D341Med (cell line): ENCODE data around the gene SFTA2.
A peak's percentile ranks its signal among the peaks of the same experiment; 100 is the strongest.
"Not testable (repeated sequence)": the region's sequence is repeated elsewhere in the genome, so short reads cannot be mapped to it uniquely, and the experiment has no call there.

Source experiments
- DNase-seq: peaks from one replicate; pipeline ENCODE4 v3.0.0; 2012; ENCODE audit warnings: low spot score

The SFTA2 gene

GRCh38 chr6:30931969-30932645, at the start of gene SFTA2:
TSS of gene SFTA2 (minus strand) at chr6:30932170. CDS start at chr6:30932096, 74 bp downstream.
- no peak for DNase-seq

DNA sequence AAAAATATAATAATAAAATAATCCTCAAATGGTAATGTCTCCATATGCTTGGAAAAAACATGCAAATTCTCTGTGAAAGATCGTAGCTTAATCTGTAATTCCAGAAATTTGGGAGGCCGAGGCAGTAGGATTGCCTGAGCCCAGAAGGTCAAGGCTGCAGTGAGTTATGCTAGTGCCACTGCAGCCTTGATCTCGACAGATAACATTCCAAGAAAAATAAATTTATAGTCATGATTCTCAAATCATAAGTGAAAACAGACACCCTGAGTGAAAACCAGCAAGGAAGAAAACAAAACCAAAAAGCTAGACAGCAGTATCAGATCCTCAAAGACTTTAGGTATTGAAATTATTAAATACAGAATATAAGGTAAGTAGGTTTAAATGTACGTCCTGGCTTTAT, 47.7 kb upstream of the SFTA2 start:
- DNase-seq = no peak

GRCh38 chr6:30979141-30979540, 47.2 kb upstream of the SFTA2 start:
- no peak for DNase-seq

GRCh38 chr6:30974490-30975252, 42.7 kb upstream of the SFTA2 start:
- no peak for DNase-seq

DNA sequence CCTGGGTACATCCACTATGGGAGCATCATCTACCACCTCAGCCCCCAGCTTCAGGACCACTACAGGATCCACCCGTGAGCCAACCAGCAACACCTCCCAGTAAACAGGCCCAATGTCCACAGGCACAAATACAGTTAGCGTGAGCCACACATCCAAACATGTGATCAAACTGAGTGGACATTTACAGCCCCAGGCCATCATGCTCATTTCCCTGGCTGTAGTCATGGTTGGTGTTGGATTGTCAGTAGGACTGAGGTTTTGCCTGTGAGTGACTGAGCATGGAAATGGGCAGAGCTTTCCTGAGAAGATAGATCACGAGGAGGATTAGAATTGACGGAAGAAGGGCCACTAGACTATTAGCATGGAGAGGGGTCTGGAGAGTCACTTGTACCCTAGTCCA, 40.8 kb upstream of the SFTA2 start:
- no peak for DNase-seq

DNA sequence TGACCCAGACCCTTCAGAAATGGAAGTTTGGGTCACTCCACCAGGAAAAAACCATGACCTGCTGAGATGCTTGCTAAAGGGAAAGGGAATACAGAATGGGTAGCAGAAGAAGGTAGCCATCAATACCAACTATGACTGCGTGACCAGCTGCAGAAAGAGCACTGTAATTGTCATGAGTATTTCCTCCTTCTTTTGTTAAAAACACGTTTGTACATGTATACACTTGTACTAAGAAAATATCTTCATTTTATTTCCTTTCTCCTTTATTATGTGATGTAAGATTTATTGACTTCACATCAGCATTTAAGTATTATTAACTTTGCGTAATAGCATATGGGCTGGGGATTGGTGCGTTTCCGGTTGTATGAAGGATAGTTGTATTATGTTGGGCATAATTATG, 39.0 kb upstream of the SFTA2 start:
- DNase-seq = no peak

DNA sequence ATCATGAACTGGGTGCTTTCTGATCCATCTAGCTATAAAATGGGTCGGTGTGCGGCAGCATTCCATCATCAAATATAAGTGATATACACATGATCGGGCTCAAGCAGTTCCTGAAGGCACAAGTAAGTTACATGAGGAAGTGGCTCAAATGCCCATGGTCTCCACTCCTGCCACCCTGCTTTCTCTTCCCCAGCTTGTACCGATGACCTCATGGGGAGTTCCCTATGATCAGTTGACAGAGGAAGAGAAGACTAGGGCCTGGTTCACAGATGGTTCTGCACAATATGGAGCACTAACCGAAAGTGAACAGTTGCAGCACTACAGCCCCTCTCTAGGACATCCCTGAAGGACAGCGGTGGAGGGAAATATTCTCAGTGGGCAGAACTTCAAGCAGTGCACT, 37.2 kb upstream of the SFTA2 start:
- not testable (repeated sequence) for DNase-seq

DNA sequence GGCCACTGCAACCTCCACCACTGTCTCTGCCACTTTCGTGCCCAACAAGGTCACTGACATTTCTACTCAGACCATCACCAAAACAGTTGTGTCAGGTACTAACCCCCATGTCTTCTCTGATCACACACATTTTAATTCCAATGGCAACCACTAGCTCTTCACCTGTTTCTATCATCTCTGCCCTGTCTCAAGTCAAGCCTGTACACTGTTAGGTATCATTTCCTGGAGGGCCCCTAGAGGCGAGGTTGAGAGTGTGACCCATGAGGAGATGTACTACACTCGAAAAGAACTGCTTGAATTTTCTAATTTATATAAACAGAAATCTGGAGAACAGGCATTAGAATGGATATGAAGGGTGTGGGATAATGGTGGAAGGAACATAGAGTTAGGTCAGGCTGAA, 34.2 kb upstream of the SFTA2 start:
- DNase-seq = no peak

GRCh38 chr6:30965140-30965601, 33.2 kb upstream of the SFTA2 start:
- no peak for DNase-seq

DNA sequence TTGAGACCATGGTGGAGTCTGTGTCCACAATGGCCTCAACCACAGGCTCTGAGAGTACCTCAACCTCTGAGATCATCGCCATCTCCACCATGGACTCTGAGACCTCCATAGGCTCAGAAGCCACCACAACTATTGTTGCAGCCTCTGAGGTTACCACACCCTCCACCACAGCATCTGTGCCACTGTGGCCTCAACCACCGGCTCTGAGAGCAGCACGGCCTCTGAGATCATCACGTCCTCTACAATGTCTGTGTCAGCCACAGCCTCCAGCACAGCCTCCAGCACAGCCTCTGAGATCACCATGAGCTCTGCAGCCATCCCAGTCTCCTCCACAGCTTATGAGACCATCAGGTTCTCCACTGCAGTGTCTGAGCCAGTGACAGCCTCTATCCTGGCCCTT, 32.1 kb upstream of the SFTA2 start:
- no peak for DNase-seq

DNA sequence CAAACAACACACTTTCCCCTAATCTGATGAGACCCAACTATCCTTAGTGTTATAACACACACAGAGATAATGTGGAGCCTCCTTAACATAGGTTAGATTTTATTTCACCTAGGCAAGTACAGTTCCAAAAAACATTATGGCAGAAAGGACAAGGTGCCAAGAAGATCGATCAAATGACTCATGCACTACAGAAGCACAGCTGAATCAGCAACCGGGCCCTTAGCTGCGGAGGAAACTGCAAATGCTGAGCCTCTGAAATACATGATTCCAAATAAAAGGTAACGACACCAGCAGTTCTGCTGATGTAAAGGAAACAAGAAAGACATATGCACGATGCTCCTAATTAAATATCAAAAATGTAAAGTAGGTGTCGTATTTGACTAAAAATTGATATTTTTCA, 31.7 kb upstream of the SFTA2 start:
- DNase-seq = no peak

DNA sequence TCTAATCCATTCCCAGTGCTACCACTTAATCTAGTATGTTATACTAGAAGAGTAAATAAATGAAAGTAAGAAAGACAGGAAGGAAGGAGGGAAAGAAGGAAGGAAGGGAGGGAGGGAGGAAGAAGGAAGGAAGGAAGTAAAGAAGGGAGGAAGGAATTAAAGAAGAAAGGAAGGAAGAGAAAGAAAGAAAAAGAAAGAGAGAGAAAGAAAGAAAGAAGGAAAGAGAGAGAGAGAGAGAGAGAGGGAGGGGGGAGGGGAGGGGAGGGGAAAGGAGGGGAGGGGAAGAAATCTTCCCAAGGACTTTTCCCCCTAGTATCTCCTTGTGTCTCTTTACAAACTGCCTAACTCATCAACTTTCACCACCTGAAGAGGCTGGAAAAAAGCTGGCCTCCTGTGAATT, 30.7 kb upstream of the SFTA2 start:
- DNase-seq = no peak

GRCh38 chr6:30960907-30961673, 29.1 kb upstream of the SFTA2 start:
- no peak for DNase-seq

DNA sequence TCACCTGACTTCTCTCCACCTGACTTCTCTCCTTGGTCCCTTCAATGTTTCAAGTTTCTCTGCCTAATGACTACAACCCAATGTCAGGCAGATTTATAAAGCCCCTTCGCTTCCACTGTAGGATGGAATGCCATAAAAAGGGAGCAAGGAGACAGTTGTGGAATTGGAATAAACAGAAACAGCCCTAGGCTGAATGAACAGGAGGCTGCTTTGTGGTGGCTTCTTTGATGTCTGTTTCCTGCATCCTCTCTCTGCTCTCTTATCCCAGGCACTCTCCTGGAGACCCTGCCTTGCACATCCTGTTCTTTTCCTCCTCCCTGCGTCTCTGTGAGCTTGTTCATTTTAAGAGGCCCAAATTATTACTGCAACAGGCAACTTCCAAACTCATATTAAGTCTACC, 25.7 kb upstream of the SFTA2 start:
- DNase-seq = no peak

DNA sequence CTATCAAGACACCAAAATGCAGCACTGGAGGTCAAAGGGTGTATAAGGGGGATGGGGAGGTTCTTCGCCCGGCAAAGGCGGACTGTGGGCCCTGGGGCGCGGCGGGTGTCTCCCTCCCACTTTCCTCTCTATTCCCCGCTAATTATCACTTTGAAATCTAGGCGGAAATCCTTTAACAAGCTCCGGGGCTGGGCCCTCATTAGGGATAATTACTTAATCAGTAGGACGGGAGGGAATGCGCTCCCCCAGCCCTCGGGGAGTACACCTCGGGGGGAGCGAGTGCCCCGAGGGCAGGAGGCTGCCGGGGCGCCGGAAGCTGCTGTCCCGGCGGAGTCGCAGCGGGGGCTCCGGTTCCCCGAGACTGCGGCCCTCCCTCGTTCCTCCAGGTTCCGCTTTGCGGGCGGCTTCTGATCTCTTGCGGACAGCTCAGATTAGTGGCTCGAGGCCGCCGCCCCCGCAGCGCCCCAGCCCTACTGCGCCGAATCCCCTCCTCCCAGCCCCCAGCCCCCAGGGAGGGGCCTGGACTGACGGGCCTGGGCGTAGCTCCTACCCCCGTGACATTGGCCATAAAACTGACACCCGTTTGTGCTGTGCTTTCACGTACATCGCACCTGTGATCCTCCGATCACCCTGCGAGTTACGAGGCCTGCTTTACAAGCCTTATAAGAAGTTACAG, 23.5 kb upstream of the SFTA2 start:
- DNase-seq = peak; percentile 67

- DNase-seq = no peak
Measured at GRCh38 chr6:30954631-30955366, 22.8 kb upstream of the SFTA2 start.

DNA sequence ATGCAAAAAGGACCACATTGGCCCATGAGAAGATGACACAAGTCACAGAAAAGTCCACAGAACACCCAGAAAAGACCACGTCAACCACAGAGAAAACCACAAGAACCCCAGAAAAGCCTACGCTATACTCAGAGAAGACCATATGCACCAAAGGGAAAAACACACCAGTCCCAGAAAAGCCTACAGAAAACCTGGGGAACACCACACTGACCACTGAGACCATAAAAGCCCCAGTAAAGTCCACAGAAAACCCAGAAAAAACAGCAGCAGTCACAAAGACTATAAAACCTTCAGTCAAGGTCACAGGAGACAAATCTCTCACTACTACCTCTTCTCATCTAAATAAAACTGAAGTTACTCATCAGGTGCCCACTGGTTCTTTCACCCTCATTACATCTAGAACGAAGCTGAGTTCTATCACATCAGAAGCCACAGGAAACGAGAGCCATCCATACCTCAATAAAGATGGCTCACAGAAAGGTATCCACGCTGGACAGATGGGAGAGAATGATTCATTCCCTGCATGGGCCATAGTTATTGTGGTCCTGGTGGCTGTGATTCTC, 20.0 kb upstream of the SFTA2 start:
- DNase-seq = no peak

DNA sequence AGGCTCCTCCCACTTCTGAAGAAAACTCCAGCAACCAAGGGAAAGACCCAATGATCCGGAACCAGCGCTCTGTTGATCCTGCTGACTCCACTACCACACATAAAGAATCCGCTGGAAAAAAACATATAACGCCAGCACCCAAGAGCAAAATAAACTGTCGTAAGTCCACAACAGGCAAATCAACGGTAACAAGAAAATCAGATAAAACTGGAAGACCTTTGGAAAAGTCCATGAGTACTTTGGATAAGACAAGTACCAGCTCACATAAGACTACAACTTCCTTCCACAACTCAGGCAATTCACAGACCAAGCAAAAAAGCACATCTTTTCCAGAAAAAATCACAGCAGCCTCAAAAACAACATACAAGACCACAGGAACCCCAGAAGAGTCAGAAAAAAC, 16.8 kb upstream of the SFTA2 start:
- no peak for DNase-seq

DNA sequence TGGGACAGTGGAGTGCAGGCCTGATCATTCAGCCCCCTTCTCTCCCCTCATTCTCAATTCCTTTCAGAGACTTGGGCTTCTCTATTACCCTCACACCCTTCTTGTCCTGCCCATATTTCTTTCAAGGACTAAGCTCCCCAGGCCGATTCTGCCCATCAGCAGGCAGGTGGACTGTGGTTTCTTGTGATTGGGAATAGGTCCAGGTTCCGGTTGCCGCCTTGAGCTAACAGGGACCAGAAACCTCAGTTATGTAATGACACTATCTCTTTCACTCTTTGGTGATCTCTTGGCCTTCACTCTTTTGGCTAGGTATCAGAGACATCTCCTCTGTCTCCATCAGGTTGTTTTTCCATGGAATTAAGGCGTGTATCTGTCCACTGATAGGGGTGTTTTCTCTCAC, 15.3 kb upstream of the SFTA2 start:
- no peak for DNase-seq

- DNase-seq = no peak
Measured at GRCh38 chr6:30945281-30945680, 13.3 kb upstream of the SFTA2 start.

GRCh38 chr6:30944051-30944450, 12.1 kb upstream of the SFTA2 start:
- no peak for DNase-seq
